Endothelial cell of umbilical vein (primary cell): ENCODE results near the gene KIF1C.

Experiments used
- FOS ChIP-seq: IDR thresholded peaks from 2 replicates; pipeline ENCODE4 v1.6.1; 2011; ENCODE audit warnings: mild to moderate bottlenecking, low read length, moderate library complexity, borderline replicate concordance; ENCODE audit not compliant: insufficient read depth
- POLR2A ChIP-seq: IDR thresholded peaks from 2 replicates; pipeline ENCODE4 v1.6.1; 2012; ENCODE audit warnings: low read depth, mild to moderate bottlenecking, control low read depth, low read length
- POLR2AphosphoS5 ChIP-seq: IDR thresholded peaks from 2 replicates; pipeline ENCODE4 v1.6.1; 2012; ENCODE audit warnings: low read depth, mild to moderate bottlenecking, control low read depth, low read length, moderate library complexity; ENCODE audit not compliant: insufficient read depth
- TF ChIP-seq, protein P1 (sequence below), 2 donors: IDR thresholded peaks; 1 replicate in 1 of 2; 2 replicates in 1 of 2; pipeline ENCODE4 v1.5.1; 2011; ENCODE audit warnings: low read length in 2 of 2, mild to moderate bottlenecking in 2 of 2, moderate library complexity in 2 of 2, control low read depth in 1 of 2, inconsistent platforms in 1 of 2, low read depth in 1 of 2; ENCODE audit not compliant: insufficient read depth in 1 of 2; ENCODE audit errors: extremely low read depth in 1 of 2

DNA sequence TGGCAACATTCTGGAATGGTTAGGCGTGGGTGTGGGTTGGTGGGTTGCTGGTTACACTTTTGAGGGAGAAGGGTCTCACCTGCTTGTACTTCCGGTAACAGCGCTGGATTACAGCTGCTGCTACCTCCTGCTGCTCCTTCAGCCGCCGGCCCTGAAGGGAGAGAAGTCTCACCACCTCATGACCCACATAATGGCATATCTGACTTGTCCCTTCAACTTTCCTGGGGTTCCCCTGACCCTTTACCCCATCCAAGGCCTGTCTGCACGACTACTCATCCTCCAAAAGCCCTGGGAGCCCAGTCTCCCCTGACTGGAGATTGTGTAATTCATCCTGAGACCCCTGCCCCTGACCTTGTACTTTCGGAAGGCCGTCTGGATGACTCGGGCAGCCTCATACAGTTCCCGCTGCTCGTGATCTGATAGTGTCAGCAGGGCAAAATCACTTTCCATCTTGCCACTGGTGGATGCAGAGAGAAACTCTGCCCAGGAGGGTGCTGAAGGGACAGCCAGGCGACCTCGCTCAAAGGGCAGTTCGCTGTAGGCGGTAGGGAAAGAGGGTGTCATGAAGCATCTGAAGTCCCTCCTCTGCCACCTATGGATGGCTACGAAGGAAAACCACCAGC, 28.1 kb upstream of the KIF1C start:
- TF ChIP-seq POLR2AphosphoS5: no peak
- no peak for TF ChIP-seq POLR2A
- TF ChIP-seq FOS: no peak
- TF ChIP-seq, protein P1, sequence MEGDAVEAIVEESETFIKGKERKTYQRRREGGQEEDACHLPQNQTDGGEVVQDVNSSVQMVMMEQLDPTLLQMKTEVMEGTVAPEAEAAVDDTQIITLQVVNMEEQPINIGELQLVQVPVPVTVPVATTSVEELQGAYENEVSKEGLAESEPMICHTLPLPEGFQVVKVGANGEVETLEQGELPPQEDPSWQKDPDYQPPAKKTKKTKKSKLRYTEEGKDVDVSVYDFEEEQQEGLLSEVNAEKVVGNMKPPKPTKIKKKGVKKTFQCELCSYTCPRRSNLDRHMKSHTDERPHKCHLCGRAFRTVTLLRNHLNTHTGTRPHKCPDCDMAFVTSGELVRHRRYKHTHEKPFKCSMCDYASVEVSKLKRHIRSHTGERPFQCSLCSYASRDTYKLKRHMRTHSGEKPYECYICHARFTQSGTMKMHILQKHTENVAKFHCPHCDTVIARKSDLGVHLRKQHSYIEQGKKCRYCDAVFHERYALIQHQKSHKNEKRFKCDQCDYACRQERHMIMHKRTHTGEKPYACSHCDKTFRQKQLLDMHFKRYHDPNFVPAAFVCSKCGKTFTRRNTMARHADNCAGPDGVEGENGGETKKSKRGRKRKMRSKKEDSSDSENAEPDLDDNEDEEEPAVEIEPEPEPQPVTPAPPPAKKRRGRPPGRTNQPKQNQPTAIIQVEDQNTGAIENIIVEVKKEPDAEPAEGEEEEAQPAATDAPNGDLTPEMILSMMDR (IDR thresholded peaks at IDR 0.05; ENCODE audit: extremely low read depth in 1 of 2, insufficient read depth in 1 of 2, low read depth in 1 of 2, low read length in 2 of 2): no peak
